ENCODE data around the gene TOPAZ1. TPM values are rescaled to one million over a fixed set of nuclear protein-coding genes. Genes with fewer than 3 reads are reported as not detected.
A peak's percentile ranks its signal among the peaks of the same experiment; 100 is the strongest.

TOPAZ1 gene
- total RNA-seq, 1 donor from 2014 or later = not detected

GRCh38 chr3:44248152-44248551 lies 6.5 kb downstream of the TOPAZ1 start:
- no peak for ATAC-seq

DNA sequence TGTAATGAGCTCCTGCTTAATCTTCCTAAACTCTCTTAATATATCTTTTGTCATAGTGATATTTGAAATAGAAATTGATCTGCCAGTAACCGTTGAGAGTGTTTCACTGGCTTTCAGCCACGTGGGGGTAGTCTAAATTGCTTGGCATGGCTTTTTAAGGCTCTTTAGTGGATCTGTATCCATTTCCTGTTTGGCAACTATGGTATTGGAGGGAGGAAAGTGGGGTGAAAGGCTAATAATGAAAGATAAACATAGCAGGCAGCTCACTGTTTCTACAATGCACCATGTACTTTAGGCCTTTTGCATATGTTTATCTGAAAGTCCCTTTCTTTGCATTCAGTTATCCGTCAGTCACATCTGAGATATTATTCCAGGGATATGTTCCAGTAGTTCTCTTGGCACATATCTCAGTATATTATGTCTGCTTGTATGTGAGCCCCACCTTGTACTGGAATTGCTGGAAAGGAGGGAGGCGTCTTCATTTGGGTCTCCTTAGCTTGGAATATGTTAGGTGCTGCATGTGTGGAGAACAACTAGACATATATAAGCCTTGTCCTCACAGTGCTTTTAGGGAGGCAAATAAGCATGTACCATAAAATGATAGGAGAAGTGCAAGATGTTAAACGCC lies 10.8 kb downstream of the TOPAZ1 start:
- ATAC-seq = no peak

- no peak for ATAC-seq
These were observed 17.7 kb downstream of the TOPAZ1 start for GRCh38 chr3:44259404-44259803.

DNA sequence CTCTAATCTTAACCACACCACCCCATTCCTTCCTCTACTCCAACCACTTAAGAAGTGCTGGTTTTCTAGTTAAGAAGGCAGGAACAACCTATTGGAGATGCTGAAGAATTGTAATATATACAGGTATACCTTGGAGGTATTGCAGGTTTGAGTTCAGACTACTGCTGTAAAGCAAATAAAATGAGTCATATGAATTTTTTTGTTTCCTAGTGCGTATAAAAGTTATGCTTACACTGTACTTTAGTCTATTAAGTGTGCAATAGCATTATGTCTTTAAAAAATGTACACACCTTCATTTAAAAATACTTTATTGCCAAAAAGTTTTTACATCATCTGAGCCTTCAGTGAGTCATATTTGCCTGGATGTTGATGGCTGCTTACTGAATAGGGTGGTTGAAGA lies 22.5 kb downstream of the TOPAZ1 start:
- peak; percentile 44 for ATAC-seq

DNA sequence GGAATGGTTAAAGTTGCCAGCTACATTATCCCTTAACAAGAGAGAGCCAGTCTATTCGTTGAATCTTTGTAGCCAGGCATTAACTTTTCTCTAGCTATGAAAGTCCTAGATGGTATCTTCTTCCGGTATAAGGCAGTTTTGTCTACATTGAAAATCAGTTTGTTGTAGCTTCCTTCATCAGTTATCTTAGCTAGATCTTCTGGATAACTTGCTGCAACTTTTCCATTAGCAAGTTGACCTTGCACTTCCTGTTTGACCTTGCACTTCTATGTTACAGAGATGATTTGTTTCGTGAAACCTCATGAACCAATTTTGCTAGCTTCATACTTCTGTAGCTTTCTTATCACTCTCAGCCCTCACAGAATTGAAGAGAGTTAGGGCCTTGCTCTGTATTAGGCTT lies 24.1 kb downstream of the TOPAZ1 start:
- ATAC-seq = no peak

DNA sequence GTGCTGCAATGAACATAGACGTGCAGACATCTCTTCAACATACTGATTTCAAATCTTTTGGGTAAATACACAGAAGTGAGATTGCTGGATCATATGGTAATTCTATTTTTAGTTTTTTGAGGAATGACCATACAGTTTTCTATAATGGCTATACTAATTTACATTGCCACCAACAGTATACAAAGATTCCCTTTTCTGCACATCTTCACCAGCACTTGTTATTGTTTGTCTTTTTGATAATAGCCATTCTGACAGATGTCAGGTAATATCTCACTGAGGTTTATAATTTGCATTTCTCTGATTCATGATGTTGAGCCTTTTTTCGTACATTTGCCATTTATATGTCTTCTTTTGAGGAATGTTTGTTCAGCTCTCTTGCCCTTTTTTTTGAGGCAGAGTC lies 30.5 kb downstream of the TOPAZ1 start:
- no peak for ATAC-seq

- ATAC-seq = no peak
These were observed 36.2 kb downstream of the TOPAZ1 start for GRCh38 chr3:44277925-44278324.

DNA sequence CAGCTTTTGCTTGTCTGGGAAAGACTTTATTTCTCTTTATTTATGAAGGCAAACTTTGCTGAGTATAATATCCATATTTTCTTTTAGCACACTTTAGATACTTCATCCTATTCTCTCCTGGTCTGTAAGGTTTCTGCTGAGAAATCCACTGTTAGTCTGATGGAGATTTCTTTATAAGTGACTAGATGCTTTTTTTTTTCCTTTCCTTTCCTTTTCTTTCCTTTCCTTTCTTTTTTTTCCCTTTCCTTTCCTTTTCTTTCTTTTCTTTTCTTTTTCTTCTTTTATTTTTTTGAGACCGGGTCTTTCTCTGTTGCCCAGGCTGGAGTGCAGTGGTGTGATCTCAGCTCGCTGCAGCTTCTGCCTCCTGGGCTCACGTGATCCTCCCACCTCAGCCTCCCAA lies 38.4 kb downstream of the TOPAZ1 start:
- no peak for ATAC-seq

- ATAC-seq = no peak
These were observed 38.9 kb downstream of the TOPAZ1 start for GRCh38 chr3:44280631-44281030.

GRCh38 chr3:44284949-44285348 lies 43.3 kb downstream of the TOPAZ1 start:
- ATAC-seq = no peak

DNA sequence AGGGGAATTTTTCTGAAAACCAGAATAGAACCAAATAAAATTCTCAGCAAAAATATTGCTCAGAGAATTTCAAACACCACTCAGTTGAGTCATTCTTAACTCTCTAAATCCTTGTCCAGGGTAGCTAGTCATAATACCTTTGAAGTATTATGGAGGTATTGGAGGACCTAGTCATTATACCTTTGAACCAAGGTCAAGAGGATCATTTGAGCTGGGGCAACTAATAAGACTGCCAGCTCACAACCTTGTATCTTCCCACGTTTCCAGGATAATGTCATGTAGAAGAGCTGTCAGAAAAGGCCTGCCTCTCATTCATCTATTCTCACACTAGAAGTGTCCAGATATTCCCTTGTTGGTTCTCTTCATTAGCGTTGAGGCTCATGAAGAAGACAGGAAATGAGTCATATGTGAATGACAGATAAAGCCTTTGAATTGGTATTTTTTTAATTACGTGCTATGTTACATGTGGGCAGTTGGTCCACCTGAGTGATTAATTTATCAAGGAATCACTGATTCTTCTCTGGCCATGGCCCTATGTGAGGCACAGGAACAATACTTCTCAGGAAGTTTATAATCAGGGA lies 48.3 kb downstream of the TOPAZ1 start:
- ATAC-seq = no peak

DNA sequence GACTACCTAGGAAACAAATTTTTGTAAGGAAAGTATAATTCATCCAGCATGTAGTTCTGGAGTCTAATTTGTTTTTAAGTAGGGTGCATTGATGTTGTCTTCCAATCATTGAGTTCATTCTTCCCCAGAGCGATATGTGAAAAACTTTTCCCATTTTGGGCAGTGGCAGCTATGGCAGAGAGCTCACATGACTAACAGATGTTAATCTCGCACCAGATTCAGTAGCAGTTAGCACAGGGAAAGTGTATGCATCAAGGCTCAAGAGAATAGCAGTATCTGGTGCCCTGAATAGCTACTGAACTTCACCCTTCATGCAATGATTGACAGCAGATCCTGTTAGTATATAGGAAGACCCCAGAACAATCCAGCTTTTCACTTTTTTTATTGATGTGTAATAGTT lies 50.6 kb downstream of the TOPAZ1 start:
- no peak for ATAC-seq

DNA sequence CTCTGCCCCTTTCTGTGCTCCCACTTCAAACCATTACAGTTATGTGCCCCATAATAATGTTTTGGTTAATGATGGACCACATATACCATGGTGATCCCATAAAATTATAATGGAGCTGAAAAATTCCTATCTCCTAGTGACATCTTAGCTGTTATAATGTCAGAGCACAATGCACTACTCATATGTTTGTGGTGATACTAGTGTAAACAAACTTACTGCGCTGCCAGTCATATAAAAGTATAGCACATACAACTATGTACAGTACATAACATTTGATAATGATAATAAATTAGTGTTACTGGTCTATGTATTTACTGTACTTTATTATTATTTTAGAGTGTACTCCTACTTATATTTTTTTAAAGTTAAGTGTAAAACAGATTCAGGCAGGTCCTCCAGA lies 51.3 kb downstream of the TOPAZ1 start:
- ATAC-seq = no peak

DNA sequence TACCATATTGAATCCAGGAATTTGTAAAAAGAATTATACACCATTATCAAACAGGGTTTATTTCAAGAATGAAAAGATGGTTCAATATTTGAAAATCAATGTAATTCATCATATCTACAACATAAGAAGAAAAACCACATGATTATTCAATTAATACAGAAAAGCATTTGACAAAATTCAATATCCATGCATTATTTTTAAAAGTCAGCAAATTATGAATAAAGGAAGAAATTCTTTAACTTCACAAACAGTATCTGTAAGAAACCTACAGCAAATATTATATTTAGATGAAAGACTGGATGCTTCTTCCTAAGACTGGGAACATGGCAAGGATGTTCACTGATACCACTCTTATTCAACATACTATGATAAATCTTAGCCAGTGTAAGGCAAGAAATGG lies 55.6 kb downstream of the TOPAZ1 start:
- no peak for ATAC-seq

GRCh38 chr3:44301746-44302145 lies 60.1 kb downstream of the TOPAZ1 start:
- no peak for ATAC-seq

DNA sequence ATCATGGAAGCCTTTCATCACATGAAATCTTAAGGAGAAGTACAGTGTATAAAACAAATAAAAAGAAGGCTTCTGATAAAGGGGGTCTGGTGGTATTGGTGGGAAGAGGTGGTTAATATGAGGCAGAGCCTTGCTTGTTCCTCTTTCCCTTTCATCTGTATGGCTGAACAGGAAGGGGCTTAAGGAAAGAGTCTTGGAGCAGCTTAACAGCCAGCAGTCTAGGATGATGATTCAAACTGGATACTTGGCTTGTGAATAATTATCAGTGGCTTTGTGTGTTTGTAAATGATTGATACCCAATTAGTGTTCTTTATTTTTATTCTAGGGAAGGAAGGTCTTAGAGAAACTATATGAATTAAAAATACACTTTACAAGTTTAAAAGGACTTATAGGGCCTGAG lies 67.8 kb downstream of the TOPAZ1 start:
- no peak for ATAC-seq

- ATAC-seq = no peak
These were observed 77.2 kb downstream of the TOPAZ1 start for GRCh38 chr3:44318891-44319311.

GRCh38 chr3:44321335-44321734 lies 79.6 kb downstream of the TOPAZ1 start:
- ATAC-seq = no peak

DNA sequence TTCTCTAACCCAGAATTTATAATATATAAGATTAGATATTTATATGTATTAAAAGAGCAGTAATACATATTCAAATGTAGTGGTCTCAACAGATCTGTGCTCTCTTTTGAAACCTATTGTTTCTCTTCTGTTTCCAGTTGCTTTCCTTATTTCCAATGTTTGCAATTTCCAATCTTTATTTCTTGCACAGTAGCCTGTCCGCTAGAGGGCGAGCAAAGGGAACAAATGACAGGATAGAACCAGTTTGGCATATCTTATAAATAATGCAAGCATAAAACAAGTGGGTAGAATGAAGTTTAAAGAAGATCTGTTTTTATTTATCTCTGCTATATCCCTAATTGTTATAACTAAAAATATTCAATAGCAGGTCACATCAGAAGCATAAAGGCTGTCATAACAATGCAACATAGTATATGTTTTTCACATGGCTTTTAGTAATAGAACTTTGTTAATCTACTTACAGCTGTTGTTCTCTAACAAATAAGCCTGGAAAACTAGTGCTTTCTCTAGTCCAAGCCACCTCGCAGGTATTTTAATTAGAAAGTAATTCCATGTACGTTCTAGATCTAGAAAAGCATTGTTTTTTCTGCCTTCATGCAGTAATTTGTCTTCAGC lies 81.8 kb downstream of the TOPAZ1 start:
- ATAC-seq = peak; percentile 52

- ATAC-seq = no peak
These were observed 82.9 kb downstream of the TOPAZ1 start for GRCh38 chr3:44324584-44324983.

DNA sequence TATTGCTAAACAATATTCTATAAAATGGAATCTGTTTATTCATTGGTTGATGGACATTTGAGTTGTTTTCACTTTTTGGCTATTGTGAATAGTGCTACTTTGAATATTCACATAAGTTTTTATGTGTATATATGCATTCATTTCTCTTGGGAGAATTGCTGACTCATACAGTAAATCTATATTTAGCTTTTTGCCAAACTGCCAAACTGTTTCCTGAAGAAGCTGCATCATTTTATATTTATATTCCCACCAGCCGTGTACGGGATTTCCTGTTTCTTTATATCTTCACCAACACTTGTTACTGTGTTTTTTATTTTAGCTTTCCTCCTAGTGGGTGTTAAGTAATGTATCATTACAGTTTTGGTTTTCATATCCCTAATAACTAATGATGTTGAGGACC lies 84.3 kb downstream of the TOPAZ1 start:
- ATAC-seq = no peak

DNA sequence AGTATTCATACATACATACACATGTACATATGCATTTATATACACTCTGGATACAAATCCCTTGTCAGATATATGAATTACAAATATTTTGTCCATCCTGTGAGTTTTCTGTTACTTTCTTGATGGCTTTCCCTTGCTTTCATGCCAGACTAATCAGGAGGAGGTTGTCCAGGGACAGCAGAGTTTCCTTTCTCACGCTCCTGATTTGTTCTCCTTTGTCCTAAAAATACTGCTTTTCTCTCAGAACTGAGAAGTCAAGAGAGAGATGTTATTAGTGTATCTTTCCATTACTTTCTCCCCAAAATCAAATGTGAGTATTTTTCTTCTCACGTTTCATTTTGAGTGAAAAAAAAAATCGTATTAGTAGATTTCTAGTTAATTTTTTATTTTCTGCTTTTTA lies 84.8 kb downstream of the TOPAZ1 start:
- ATAC-seq = no peak

- ATAC-seq = no peak
These were observed 88.3 kb downstream of the TOPAZ1 start for GRCh38 chr3:44329946-44330345.

DNA sequence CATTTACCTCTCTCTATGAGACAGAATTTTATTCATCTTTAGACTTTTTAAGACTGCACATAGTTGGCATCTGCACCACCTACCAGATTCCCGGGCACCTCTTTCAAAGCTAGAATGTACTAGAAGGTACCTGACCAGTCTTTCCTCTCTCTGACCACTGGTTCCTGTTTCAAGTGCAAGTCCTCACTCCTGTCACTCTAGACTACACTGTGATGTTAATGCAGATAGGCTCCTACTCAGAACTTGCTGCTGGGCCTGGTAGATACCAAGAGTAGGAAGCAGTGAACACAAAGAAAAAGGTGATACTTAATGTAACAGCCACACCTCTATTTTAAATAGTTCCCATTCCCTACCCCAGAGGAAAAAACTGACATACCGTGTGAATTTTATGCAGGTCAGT lies 88.8 kb downstream of the TOPAZ1 start:
- ATAC-seq = no peak

DNA sequence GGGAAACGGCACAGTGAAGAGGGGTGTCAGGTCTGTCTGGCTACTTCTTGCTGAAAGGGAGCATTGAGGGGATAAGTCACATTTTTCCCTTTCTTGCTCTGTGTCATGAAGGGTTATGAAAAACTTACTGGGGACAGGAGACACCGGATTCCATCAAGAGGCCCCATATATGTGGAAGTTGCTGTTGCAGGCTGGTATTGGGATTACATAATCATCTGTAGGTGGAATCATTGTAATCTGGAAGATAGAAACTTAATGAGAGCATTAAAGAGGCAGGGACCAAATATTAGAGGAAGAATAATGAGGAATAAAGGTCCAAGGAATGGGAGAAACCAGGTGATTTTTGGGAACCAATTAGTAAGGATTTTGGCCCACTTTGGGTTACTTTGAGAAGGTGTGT lies 92.6 kb downstream of the TOPAZ1 start:
- no peak for ATAC-seq
